Left cardiac atrium (tissue), 4 donors: Measurements from ENCODE around the gene PTGER3. TPM values are rescaled to one million over a fixed set of nuclear protein-coding genes. Genes with fewer than 3 reads are reported as not detected.
"Not testable (repeated sequence)": the region's sequence is repeated elsewhere in the genome, so short reads cannot be mapped to it uniquely, and the experiment has no call there.

Experiments
- ATAC-seq, 2 donors: fragments of 200-7000 bp; cut with Tn5 transposase; one replicate each; pipeline ENCODE4 v1.9.1; 2020; ENCODE audit warnings: mild to moderate bottlenecking in 2 of 2, moderate library complexity in 2 of 2
- DNase-seq: peaks from one replicate; pipeline ENCODE4 v3.0.0-alpha.2; 2020
- intact Hi-C, 2 donors: fragments of 100-400 bp; cut with DNase I; formaldehyde crosslinking; loops; one replicate each; pipeline versions ENCODE4 v1.14.1 to v1.15.1; 2022 to 2023
- total RNA-seq, 2 donors: library from RNA; stranded (reverse); fragmentation: NEBNext Ultra II Directional; extraction: Animal tissue kit (Norgen Biotek cat#: 25700); gene quantifications; one replicate each; pipeline ENCODE4 v1.2.1, GENCODE V29; 2021
- donor health status: DM: no; HTN: yes; CAD: no.
- donor health status: DM: no; HTN: yes; CAD: no; lungs with severe emphysema.
- donor health status: DM: yes; HTN: yes; CAD: no.
- donor health status: Dilated cardiomyopathy.

Gene PTGER3
- total RNA-seq, 2 donors from 2014 or later = 14.9 to 22.6 TPM

DNA sequence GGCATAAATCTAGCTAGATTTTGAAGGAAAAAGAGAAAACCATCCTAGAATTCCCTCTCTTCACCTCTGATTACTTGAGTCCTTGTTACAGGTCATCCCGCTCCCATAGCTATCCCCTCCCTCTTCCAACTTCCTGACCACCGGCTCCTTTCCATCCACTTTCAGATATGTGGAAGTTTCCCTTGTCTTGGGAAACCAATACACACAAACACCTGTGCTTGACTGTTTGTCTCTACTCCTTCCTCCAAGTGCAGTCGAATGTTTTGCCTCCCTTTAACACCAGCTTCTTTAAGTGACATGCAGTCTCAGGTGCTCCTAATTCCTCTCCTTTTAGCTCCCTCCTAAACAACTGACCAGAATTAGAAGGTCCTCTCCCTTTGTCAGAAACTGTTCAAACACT is 70.0 kb downstream of the PTGER3 start:
- intact Hi-C loops = no loop called here
- DNase-seq (no peak), ATAC-seq (no peak)

DNA sequence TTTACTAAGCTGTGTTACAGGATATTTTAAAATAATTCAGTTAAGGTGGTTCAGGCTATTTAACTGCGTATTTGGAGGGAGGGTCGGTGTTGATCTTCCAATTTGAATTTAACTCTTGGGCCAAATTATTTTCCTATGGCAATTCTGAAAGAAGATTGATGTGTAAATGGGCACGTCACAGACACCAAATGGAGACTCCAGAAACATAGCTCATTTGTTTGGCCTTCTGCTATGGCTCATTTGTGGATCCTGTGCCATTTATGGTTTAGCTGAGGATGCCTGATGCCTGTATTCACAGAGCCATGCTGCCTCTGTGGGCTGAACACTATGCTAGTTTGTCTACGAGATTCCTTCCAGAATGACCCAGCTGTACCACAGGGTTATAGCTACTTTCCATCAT is 70.6 kb downstream of the PTGER3 start:
- DNase-seq = no peak
- no peak for ATAC-seq
- intact Hi-C loops = no loop called here

DNA sequence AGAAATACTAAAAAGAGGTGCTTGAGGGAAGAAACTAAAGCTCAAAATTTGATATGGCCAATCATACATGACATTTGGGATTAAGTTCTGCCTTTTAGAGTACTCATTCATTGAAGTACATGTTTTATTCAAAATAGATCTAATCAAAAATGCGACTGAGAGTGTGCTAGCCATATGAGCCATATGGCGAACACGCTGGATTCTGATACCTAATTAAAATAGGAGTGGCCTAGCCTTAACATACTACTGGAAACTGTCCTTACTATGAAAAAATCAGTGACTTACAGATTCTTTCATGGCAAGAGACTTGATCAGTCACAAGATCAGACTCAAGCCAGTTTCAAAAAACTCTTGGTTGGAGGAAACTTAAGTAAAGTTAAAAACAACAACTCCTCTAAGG is 73.9 kb downstream of the PTGER3 start:
- DNase-seq (no peak), ATAC-seq (no peak)
- intact Hi-C loops = no loop called here

DNA sequence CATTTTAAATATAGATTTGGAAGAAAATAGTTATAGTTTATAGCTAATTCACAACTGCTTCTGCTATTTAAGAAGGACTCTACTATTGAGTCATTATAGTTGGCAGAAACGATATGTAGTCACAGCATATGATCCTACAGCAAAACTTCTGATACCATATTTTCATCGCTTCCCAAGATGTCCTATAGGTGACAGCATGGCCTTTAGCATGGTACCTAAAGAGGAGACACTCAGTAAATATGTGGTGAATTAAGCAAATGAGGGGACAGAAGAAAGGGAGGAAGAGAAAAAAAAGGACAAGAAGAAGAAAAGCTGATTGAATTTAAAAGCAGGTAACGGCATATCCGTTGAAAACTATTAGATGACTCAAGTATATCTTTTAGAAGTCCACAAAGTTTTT is 77.2 kb downstream of the PTGER3 start:
- intact Hi-C loops = no loop called here
- no peak for ATAC-seq
- DNase-seq = no peak

DNA sequence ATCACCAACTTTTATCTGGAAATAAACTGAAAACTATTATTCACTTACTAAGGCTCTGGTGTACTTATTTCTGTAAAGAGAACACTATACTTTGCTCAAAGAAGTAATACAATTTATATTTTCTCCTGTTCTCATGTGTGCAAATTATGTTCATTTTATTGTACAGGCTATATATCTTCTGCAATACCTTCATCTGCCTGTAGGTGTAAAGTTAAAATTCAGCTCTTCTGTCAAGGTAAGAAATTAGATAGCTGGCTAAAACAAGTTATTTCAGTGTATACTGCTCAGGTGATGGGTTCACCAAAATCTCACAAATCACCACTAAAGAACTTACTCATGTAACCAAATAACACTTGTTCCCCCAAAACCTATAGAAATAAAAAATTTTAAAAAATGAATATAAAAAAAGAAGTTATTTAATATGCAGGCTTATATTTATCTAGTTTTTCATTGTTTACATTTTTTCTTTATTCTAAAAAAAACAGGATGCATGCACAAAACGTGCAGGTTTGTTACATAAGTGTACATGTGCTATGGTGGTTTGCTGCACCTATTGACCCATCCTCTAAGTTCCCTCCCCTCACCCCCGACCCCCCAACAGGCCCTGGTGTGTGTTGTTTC is 81.5 kb downstream of the PTGER3 start:
- intact Hi-C loops = no loop called here
- DNase-seq (no peak), ATAC-seq (no peak)

DNA sequence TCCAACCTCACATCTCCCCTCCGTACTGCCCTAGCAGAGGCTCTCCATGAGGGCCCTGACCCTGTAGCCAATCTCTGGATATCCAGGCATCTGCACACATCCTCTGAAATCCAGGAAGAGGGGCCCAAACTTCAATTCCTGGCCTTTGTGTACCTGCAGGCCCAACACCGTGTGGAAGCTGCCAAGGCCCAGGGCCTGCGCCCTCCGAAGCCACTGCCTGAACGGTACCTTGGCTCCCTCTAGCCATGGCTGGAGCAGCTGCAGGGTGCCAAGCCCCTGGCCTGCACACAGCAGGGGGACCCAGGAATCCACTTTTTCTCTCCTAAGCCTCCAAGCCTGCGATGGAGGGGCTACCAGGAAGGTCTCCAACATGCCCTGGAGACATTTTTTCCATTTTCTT is 84.2 kb downstream of the PTGER3 start:
- no peak for DNase-seq
- intact Hi-C loops = no loop called here
- ATAC-seq = no peak

DNA sequence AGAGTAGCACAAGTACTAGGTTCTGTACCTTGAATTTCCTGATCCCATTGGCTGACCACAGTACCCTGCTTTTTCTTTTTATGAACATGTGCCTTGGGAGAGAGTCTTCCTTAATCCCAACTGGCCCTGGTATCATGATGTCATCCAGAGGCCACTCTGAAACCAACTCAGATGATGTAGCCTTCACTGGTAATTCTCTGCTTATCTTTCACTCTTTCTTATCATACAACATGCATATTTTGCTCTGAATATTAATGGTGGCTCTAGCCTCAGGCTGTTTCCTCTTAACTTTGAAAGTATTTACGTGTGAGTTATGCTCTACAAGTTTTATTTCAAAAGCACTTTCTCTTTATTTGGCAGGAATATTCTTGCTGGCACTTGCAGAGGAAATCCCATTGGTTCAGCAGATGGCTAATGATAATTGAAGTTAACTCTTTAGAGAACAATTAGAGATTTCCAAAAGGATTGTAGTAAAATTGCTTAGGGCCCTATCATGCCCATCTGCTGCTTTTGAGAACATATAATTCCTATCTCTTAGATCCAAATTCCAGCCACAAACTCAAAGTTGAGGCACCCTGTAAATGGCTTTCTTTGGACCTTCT is 86.1 kb downstream of the PTGER3 start:
- ATAC-seq (no peak), DNase-seq (no peak)
- intact Hi-C loops = no loop called here

DNA sequence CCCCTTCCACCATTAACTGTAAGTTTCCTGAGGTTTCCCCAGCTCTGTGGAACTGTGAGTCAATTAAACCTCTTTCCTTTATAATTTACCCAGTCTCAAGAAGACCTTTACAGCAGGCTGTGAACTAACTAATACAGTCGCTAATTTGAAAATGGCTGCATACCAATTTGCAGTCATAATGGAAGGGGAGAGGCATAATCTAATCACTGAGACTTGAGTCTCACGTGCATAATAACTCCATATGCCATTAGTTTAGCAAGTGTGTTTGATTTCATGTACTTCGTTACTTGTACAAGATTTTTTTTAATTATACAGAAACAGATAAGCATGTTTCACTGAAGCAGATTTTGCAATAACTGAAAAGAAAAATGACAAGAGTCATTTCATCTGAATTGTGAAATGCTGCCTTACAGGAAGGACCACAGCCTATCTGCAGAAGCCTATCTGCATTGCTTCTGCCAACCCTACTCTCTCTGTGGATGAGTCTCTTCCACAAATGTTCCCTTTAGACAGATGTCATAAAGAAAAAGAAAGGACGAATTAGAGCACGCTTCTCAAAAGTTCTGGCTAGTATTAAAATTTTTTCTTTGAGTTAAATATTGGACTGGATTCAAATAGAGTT is 99.1 kb downstream of the PTGER3 start:
- ATAC-seq (no peak), DNase-seq (no peak)
- intact Hi-C loops = no loop called here

DNA sequence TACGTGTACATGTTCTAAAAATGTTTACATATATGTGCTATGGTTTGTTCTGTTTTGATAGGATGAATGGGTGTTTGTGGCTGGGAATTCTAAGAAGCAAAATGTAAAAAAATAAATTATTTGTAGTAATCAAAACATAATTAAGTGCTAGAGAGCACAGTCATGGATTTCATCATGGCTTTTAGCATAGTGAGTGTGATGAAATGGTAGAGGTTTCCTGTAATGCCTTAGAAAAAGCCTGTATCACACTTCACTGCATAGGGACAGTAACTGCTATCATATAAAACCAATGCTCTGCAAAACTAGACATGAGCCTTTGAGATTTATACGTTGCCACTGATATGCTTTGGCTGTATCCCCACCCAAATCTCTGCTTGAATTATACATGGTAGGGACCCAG is 99.8 kb downstream of the PTGER3 start:
- ATAC-seq = no peak

DNA sequence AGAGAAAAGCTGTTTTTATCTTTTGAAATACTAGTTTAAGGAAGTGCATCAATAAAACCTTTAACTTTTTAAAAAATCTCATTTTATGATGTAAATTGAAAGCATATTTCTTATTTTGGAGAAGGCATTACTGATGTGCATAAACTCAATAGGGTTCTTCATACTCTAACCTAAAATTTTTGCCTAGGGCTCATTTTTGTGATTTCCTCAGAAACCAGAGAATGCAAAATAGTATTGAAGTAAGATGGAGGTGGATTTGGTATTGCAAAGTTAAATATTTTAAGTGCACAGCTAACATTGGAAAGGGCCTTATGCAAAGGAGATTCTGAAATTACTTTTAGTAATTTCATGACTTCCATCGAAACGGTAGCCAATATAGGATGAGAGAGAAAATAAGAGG is 101.9 kb downstream of the PTGER3 start:
- intact Hi-C loops = no loop called here

More for the DNA sequence above, 99.8 kb downstream of the PTGER3 start:
- no peak for DNase-seq
- intact Hi-C loops = no loop called here

DNA sequence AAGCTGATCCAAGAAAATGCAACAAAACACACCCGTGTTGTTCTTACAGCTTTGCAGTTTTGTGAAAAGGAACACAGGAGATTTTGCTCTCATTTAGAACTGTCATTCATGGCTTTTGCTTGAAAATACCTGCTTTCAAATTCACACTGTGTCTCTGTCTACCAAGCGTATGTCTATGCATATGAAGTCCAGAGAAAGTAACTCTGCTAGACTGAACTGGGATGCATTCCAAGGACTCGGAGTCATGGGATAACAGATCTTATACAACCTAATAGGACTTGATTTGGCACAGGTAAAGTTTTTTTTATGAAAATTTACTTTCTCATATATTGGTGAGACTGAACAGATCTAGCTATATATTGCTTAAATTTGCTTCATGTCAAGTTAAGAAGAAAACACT is 102.4 kb downstream of the PTGER3 start:
- intact Hi-C loops = no loop called here
- DNase-seq (no peak), ATAC-seq (no peak)

More for the DNA sequence above, 101.9 kb downstream of the PTGER3 start:
- DNase-seq (no peak), ATAC-seq (no peak)

DNA sequence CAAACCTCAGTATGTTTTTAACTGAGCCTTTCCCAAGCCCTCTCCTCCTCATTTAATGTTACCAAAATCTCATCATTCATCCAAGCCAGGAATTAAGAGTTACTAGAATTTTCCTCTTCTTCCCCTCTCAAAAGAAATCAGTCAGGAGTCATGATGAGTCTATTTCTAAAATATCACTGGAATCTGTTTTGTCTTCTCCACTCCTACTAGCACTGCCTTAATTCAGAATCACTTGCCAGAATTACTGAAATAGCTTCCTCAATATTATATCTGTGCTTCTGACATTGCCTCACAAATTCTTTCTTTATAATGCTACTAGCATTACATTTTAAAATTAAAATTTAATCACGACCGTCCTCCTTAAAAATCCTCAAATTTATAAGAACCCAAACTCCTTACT is 106.1 kb downstream of the PTGER3 start:
- DNase-seq (no peak), ATAC-seq (peak in 1 of 2 donors; percentile 64)
- intact Hi-C loops = no loop called here

DNA sequence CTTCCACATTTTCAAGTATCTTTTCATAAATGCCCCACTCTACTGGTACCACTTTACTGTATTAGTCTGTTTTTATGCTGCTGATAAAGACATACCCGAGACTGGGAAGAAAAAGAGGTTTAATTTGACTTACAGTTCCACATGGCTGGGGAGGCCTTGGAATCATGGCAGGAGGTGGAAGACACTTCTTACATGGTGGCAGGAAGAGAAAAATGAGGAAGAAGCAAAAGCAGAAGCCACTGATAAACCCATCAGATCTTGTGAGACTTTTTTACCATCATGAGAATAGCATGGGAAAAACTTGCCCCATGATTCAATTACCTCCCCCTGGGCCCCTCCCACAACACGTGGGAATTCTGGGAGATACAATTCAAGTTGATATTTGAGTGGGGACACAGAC is 107.2 kb downstream of the PTGER3 start:
- intact Hi-C loops, ATAC-seq, DNase-seq: not testable (repeated sequence)

DNA sequence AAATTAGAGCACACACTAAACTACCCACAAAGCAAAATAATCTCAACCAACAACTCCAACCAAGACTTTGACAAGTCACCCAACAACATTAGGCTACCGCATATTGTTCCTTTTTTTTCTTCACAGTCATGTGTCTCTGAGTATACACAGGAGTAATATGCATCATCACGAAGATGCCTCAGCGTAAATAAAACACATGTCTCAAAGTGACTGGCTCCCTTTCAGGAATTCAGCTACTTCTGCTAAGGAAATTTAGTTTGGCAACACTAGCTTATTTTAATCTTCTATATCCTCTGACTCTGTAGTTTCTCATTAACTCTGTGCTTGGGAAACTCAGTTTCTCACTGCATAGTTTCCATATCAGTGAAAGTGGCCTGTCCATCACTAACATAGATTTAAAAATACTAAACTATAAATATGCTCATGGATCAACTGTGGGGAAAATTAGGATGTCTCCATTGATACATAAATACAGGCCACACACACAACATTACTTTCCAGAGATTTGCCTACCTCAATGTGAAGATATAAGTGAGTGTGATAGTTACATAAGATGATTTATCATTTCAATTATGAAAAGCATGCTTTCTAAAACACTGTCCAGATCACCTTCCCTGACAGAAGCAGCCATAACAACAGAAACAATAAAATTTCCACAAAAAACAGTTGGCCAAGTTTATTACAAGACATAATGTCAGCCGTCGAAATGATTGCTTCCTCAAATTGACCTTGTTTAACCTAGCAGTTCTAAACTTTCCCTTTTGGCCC is 113.2 kb downstream of the PTGER3 start:
- DNase-seq = no peak
- intact Hi-C loops = no loop called here
- peak in 1 of 2 donors; percentile 49 for ATAC-seq

DNA sequence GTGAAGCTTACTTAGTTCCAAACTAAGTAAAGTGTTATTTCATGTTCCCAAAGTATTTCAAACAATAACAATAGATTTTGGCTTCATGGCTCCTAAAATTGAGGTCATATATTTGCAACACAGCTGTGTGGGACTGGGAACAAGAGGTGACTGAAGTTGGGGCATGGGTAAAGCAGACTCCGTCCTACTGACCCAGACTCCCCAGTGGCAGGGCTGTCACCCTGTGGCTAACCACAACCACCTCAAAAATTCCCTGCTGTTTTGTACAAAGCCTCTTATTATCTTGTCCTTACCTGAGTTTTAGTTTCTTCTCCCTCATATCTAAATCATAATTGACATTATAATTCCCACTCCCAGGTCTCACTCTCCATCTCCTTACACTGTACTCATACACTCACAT is 117.6 kb downstream of the PTGER3 start:
- no peak for DNase-seq

DNA sequence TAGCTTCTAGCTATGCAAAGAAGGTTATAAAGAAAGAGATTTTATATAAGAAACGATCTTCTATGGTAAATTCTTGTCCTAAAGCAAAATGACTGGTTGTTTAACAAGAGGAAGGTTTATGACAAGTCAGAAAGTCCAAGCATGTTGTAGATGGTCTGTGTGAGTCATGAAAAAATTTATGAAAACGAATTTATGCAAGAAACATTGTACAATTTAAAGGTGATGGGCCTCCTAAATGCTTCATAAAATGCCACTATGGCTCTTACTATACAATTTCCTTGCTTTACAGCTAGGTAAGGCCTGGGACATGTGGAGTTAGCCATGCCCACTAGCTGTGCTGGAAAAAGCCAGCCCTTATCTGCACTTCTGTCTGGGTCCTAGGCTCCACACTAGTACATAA is 125.4 kb downstream of the PTGER3 start:
- no peak for ATAC-seq
- no peak for DNase-seq
- intact Hi-C loops = no loop called here

More for the DNA sequence above, 117.6 kb downstream of the PTGER3 start:
- no peak for ATAC-seq
- intact Hi-C loops = no loop called here
